ENCODE results near the gene TTC33.

Gene TTC33

GRCh38 chr5:40616781-40617180, 139.0 kb downstream of the TTC33 start:
- H3K4me3 ChIP-seq (ENCODE audit: low read length) = no peak overlapping the region
- no peak for DNase-seq (ENCODE audit: low read depth)
- TF ChIP-seq CTCF (conservative IDR thresholded peaks at IDR 0.05; ENCODE audit: low read length) = no peak

GRCh38 chr5:40615586-40616170, 140.1 kb downstream of the TTC33 start:
- TF ChIP-seq CTCF (conservative IDR thresholded peaks at IDR 0.05; ENCODE audit: low read length) = no peak
- no peak overlapping the region for H3K4me3 ChIP-seq (ENCODE audit: low read length)
- no peak for DNase-seq (ENCODE audit: low read depth)

GRCh38 chr5:40614923-40615585, 140.7 kb downstream of the TTC33 start:
- DNase-seq (ENCODE audit: low read depth) = no peak
- no peak for TF ChIP-seq CTCF (conservative IDR thresholded peaks at IDR 0.05; ENCODE audit: low read length)
- no peak overlapping the region for H3K4me3 ChIP-seq (ENCODE audit: low read length)

GRCh38 chr5:40614466-40614865, 141.3 kb downstream of the TTC33 start:
- TF ChIP-seq CTCF (conservative IDR thresholded peaks at IDR 0.05; ENCODE audit: low read length) = no peak
- DNase-seq (ENCODE audit: low read depth) = no peak
- no peak overlapping the region for H3K4me3 ChIP-seq (ENCODE audit: low read length)

GRCh38 chr5:40607202-40607601, 148.6 kb downstream of the TTC33 start:
- TF ChIP-seq CTCF (conservative IDR thresholded peaks at IDR 0.05; ENCODE audit: low read length) = no peak
- H3K4me3 ChIP-seq (ENCODE audit: low read length) = no peak overlapping the region
- no peak for DNase-seq (ENCODE audit: low read depth)

- TF ChIP-seq CTCF (conservative IDR thresholded peaks at IDR 0.05; ENCODE audit: low read length) = no peak
- H3K4me3 ChIP-seq (ENCODE audit: low read length) = no peak overlapping the region
- no peak for DNase-seq (ENCODE audit: low read depth)
Observed at GRCh38 chr5:40606077-40606765, 149.5 kb downstream of the TTC33 start.

Measured in AG10803 (cell line).